HepG2 (cell line): ENCODE measurements around the gene P2RY2. TPM values are rescaled to one million over a fixed set of nuclear protein-coding genes. Genes with fewer than 3 reads are reported as not detected.

ENCODE experiments used
- GATA4 ChIP-seq: sonication (generic); IDR thresholded peaks from 2 replicates; pipeline ENCODE4 v1.6.1; 2016; ENCODE audit warnings: antibody characterized with exemption, low read depth, borderline replicate concordance
- HOXA5 ChIP-seq: sonication (generic); formaldehyde crosslinking; IDR thresholded peaks from 2 replicates; pipeline ENCODE4 v1.4.0; 2020; ENCODE audit warnings: missing genetic modification reagents
- TBX2 ChIP-seq: sonication (generic); formaldehyde crosslinking; IDR thresholded peaks from 2 replicates; pipeline ENCODE4 v1.5.0; 2020; ENCODE audit warnings: missing genetic modification reagents, mild to moderate bottlenecking, borderline replicate concordance
- ZNF552 ChIP-seq: sonication (generic); formaldehyde crosslinking; IDR thresholded peaks from 2 replicates; pipeline ENCODE4 v1.9.0; 2022; ENCODE audit warnings: missing genetic modification reagents, mild to moderate bottlenecking, borderline replicate concordance
- ZNF883 ChIP-seq: sonication (generic); formaldehyde crosslinking; IDR thresholded peaks from 2 replicates; pipeline ENCODE4 v1.5.1; 2020; ENCODE audit warnings: mild to moderate bottlenecking, missing genetic modification reagents; ENCODE audit errors: not compliant biosample characterization
- ZSCAN12 ChIP-seq: sonication (generic); formaldehyde crosslinking; IDR thresholded peaks from 2 replicates; pipeline ENCODE4 v1.9.0; 2021; ENCODE audit warnings: mild to moderate bottlenecking, missing genetic modification reagents
- polyA plus RNA-seq, 8 experiments: library from polyadenylated mRNA; depleted of rRNA in 3 of 8; stranded (reverse) in 7 of 8; unstranded in 1 of 8; fragments of >200 nt; fragmentation: Illumina TruSeq in 4 of 8; extraction: Trizol in 4 of 8; gene quantifications; 2 replicates each; pipeline versions ENCODE4 v1.2.1 to v1.2.3, GENCODE V29; 2011 to 2016; ENCODE audit warnings: low read depth in 4 of 8, missing spikeins in 1 of 8, mixed read lengths in 1 of 8; ENCODE audit not compliant: insufficient read depth in 1 of 8
- total RNA-seq, 5 experiments: library from RNA; depleted of rRNA; stranded (reverse); fragments of >200 nt; fragmentation: Illumina TruSeq; extraction: Trizol; gene quantifications; 2 replicates each; pipeline ENCODE4 v1.2.3, GENCODE V29; 2016; ENCODE audit warnings: low read depth in 1 of 5
- TF ChIP-seq, protein P1 (sequence below): sonication (generic); formaldehyde crosslinking; IDR thresholded peaks from one replicate; pipeline ENCODE4 v1.5.1; 2020; ENCODE audit warnings: mild to moderate bottlenecking, missing genetic modification reagents; ENCODE audit errors: not compliant biosample characterization
- TF ChIP-seq, protein P2 (sequence below): sonication (generic); formaldehyde crosslinking; IDR thresholded peaks from 2 replicates; pipeline ENCODE4 v1.4.0; 2020; ENCODE audit warnings: missing genetic modification reagents, borderline replicate concordance
- TF ChIP-seq, protein P3 (sequence below): sonication (generic); formaldehyde crosslinking; IDR thresholded peaks from 2 replicates; pipeline ENCODE4 v1.4.0; 2020; ENCODE audit warnings: missing genetic modification reagents, borderline replicate concordance
- TF ChIP-seq, protein P4 (sequence below): sonication (generic); formaldehyde crosslinking; IDR thresholded peaks from 2 replicates; pipeline ENCODE4 v1.4.0; 2020; ENCODE audit warnings: missing genetic modification reagents

Gene P2RY2
- total and polyA plus RNA-seq, 2 of the 13 experiments (the other 11 are each of a cell fraction or from before 2014, with no cell fraction given) = 0.95 to 3.1 TPM

DNA sequence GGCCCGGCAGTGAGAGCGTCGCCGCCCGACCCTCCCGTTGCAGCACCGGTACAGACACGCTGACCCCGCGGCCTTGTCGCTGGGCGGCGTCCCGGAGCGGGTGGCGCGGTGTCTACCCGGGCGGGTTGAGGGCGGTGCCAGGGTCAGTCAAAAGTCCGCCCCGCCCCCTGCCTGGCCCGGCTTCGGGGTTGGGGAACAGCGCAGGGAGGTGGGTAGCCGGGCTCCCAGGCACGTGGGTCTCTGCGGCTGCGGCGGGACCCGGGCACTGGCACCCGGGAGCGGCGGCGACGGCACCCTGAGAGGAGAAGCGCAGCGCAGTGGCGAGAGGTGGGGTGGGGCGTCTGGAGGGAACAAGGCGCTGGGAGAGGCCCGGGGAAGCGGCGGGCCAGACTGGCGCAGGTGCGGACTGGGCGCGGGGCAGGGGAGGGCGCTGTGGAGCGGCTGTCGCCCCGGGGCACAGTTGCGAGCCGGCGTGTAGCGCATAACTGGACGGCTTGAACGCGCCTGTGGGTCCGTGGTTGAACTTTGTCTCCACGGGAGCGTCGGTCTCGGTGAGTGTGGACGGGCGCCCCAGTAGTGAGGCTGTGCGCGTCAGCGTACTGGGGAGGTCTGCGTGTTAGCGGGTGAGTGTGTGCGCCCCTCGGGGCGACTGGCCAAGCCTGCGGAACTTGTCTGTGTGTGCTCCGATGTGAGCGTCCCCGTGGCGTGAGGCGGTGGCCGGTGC, at the start of gene P2RY2 (continued):
- TF ChIP-seq, protein P1, sequence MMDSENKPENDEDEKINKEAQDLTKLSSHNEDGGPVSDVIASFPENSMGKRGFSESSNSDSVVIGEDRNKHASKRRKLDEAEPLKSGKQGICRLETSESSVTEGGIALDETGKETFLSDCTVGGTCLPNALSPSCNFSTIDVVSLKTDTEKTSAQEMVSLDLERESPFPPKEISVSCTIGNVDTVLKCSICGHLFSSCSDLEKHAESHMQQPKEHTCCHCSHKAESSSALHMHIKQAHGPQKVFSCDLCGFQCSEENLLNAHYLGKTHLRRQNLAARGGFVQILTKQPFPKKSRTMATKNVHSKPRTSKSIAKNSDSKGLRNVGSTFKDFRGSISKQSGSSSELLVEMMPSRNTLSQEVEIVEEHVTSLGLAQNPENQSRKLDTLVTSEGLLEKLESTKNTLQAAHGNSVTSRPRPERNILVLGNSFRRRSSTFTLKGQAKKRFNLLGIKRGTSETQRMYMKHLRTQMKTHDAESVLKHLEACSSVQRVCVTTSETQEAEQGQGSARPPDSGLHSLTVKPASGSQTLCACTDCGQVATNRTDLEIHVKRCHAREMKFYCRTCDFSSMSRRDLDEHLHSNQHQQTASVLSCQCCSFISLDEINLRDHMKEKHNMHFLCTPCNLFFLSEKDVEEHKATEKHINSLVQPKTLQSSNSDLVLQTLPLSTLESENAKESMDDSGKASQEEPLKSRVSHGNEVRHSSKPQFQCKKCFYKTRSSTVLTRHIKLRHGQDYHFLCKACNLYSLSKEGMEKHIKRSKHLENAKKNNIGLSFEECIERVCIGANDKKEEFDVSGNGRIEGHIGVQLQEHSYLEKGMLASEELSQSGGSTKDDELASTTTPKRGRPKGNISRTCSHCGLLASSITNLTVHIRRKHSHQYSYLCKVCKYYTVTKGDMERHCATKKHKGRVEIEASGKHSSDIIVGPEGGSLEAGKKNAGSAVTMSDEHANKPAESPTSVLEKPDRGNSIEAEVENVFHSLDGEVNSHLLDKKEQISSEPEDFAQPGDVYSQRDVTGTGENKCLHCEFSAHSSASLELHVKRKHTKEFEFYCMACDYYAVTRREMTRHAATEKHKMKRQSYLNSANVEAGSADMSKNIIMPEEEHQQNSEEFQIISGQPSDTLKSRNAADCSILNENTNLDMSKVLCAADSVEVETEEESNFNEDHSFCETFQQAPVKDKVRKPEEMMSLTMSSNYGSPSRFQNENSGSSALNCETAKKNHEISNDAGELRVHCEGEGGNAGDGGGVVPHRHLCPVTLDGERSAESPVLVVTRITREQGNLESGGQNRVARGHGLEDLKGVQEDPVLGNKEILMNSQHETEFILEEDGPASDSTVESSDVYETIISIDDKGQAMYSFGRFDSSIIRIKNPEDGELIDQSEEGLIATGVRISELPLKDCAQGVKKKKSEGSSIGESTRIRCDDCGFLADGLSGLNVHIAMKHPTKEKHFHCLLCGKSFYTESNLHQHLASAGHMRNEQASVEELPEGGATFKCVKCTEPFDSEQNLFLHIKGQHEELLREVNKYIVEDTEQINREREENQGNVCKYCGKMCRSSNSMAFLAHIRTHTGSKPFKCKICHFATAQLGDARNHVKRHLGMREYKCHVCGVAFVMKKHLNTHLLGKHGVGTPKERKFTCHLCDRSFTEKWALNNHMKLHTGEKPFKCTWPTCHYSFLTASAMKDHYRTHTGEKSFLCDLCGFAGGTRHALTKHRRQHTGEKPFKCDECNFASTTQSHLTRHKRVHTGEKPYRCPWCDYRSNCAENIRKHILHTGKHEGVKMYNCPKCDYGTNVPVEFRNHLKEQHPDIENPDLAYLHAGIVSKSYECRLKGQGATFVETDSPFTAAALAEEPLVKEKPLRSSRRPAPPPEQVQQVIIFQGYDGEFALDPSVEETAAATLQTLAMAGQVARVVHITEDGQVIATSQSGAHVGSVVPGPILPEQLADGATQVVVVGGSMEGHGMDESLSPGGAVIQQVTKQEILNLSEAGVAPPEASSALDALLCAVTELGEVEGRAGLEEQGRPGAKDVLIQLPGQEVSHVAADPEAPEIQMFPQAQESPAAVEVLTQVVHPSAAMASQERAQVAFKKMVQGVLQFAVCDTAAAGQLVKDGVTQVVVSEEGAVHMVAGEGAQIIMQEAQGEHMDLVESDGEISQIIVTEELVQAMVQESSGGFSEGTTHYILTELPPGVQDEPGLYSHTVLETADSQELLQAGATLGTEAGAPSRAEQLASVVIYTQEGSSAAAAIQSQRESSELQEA (CRISPR knock-in tag) = peak; percentile 93
- TF ChIP-seq GATA4 (no peak), ZNF883 (CRISPR knock-in tag) (peak; percentile 85), ZNF552 (0 out of 2 replicates have a peak, but pooled peaks have one; percentile 60), HOXA5 (peak; percentile 52; the same call in 1 of the 2 replicates), TBX2 (peak; percentile 73), ZSCAN12 (no peak)
- TF ChIP-seq, protein P2, sequence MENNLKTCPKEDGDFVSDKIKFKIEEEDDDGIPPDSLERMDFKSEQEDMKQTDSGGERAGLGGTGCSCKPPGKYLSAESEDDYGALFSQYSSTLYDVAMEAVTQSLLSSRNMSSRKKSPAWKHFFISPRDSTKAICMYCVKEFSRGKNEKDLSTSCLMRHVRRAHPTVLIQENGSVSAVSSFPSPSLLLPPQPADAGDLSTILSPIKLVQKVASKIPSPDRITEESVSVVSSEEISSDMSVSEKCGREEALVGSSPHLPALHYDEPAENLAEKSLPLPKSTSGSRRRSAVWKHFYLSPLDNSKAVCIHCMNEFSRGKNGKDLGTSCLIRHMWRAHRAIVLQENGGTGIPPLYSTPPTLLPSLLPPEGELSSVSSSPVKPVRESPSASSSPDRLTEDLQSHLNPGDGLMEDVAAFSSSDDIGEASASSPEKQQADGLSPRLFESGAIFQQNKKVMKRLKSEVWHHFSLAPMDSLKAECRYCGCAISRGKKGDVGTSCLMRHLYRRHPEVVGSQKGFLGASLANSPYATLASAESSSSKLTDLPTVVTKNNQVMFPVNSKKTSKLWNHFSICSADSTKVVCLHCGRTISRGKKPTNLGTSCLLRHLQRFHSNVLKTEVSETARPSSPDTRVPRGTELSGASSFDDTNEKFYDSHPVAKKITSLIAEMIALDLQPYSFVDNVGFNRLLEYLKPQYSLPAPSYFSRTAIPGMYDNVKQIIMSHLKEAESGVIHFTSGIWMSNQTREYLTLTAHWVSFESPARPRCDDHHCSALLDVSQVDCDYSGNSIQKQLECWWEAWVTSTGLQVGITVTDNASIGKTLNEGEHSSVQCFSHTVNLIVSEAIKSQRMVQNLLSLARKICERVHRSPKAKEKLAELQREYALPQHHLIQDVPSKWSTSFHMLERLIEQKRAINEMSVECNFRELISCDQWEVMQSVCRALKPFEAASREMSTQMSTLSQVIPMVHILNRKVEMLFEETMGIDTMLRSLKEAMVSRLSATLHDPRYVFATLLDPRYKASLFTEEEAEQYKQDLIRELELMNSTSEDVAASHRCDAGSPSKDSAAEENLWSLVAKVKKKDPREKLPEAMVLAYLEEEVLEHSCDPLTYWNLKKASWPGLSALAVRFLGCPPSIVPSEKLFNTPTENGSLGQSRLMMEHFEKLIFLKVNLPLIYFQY = peak; percentile 39; the same call in 1 of the 2 replicates
- TF ChIP-seq, protein P3, sequence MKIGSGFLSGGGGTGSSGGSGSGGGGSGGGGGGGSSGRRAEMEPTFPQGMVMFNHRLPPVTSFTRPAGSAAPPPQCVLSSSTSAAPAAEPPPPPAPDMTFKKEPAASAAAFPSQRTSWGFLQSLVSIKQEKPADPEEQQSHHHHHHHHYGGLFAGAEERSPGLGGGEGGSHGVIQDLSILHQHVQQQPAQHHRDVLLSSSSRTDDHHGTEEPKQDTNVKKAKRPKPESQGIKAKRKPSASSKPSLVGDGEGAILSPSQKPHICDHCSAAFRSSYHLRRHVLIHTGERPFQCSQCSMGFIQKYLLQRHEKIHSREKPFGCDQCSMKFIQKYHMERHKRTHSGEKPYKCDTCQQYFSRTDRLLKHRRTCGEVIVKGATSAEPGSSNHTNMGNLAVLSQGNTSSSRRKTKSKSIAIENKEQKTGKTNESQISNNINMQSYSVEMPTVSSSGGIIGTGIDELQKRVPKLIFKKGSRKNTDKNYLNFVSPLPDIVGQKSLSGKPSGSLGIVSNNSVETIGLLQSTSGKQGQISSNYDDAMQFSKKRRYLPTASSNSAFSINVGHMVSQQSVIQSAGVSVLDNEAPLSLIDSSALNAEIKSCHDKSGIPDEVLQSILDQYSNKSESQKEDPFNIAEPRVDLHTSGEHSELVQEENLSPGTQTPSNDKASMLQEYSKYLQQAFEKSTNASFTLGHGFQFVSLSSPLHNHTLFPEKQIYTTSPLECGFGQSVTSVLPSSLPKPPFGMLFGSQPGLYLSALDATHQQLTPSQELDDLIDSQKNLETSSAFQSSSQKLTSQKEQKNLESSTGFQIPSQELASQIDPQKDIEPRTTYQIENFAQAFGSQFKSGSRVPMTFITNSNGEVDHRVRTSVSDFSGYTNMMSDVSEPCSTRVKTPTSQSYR (CRISPR knock-in tag) = peak; percentile 28; the same call in 1 of the 2 replicates
- TF ChIP-seq, protein P4, sequence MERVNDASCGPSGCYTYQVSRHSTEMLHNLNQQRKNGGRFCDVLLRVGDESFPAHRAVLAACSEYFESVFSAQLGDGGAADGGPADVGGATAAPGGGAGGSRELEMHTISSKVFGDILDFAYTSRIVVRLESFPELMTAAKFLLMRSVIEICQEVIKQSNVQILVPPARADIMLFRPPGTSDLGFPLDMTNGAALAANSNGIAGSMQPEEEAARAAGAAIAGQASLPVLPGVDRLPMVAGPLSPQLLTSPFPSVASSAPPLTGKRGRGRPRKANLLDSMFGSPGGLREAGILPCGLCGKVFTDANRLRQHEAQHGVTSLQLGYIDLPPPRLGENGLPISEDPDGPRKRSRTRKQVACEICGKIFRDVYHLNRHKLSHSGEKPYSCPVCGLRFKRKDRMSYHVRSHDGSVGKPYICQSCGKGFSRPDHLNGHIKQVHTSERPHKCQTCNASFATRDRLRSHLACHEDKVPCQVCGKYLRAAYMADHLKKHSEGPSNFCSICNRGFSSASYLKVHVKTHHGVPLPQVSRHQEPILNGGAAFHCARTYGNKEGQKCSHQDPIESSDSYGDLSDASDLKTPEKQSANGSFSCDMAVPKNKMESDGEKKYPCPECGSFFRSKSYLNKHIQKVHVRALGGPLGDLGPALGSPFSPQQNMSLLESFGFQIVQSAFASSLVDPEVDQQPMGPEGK (CRISPR knock-in tag) = peak; percentile 59
